Measurements from ENCODE around the gene BIN2. TPM values are rescaled to one million over a fixed set of nuclear protein-coding genes. Genes with fewer than 3 reads are reported as not detected.
A peak's percentile ranks its signal among the peaks of the same experiment; 100 is the strongest.

The BIN2 gene
- total and polyA plus RNA-seq, 9 of the 15 experiments (the other 6 are each of a cell fraction or from before 2014, with no cell fraction given), result 0.04 to 0.39 (median 0.25) TPM; not detected in 1

- WGBS (ENCODE audit: insufficient coverage, low coverage, missing lambda C conversion rate), result 19% methylated on average over 17 of the region's 17 CpGs
- Histone ChIP-seq H3K9me3 (replicated peaks; ENCODE audit: control insufficient read depth, insufficient read depth, low read depth, low read length) (no peaks in the 10 kb centered on the region), H2AFZ (ENCODE audit: low read depth, low read length) (no peak overlapping the region), H4K20me1 (replicated peaks; ENCODE audit: control insufficient read depth, insufficient read depth, low read length) (no peaks in the 10 kb centered on the region; the same call in 1 of the 2 replicates), H3K4me3 (no peak overlapping the region), H3K27me3 (ENCODE audit: control insufficient read depth in 2 of 2, insufficient read depth in 2 of 2, low read length in 2 of 2) (no peaks in the 10 kb centered on the region), H3K4me1 (replicated peaks in 1 of 2; ENCODE audit: control insufficient read depth in 2 of 2, insufficient read depth in 2 of 2, low read length in 2 of 2) (peaks cover 12 to 20% of the 10 kb centered on the region in 2 experiments), H3K4me2 (ENCODE audit: insufficient read depth, low read length) (peak overlapping the region; percentile 23; the same call in 1 of the 2 replicates), H3K79me2 (ENCODE audit: control insufficient read depth, insufficient read depth, low read length) (no peaks in the 10 kb centered on the region), H3K9me1 (ENCODE audit: control insufficient read depth, insufficient read depth, low read length) (no peaks in the 10 kb centered on the region), H3K36me3 (ENCODE audit: control insufficient read depth, insufficient read depth, low read length) (no peaks in the 10 kb centered on the region), H3K9ac (ENCODE audit: insufficient read depth in 1 of 2, low read depth in 2 of 2, low read length in 2 of 2) (peak overlapping the region in 1 of 2 experiments; percentile 84; a peak in 2 of 4 replicates), H3K27ac (ENCODE audit: extremely low read depth, low read depth, low read length) (no peak overlapping the region)
- peak; percentile 90 for ATAC-seq
- intact Hi-C loops (cut with micrococcal nuclease) (no loop called here), in situ Hi-C loops (cut with MboI) (no loop called here)
- peak; percentile 89 for FAIRE-seq
- CTCF ChIA-PET (ENCODE audit: low intra/inter-chr PET ratio), result no interaction called here
- no TSS peak for BruUV-seq (replicated peaks)
- POLR2A ChIA-PET, result interaction anchor here (0.5 to 0.9 kb wide), 3 partner anchors 8 to 90 kb away, joined by 3 read pairs; no protein-coding TSS in a partner anchor
- DNase-seq (ENCODE audit: extremely low read depth in 1 of 4, low spot score in 3 of 4), result peak; percentile 80 to 87 (median 82)
- TF ChIP-seq ESRRB (CRISPR knock-in tag; IDR thresholded peaks at IDR 0.05; ENCODE audit: borderline replicate concordance), result no peak
- peak; percentile 50; the same call in 1 of the 2 replicates for TF ChIP-seq ATF7 (IDR thresholded peaks at IDR 0.05)
- no peak for TF ChIP-seq SRSF7 (optimal IDR thresholded peaks at IDR 0.05; ENCODE audit: low read depth, low read length)
- TF ChIP-seq BRCA1 (IDR thresholded peaks at IDR 0.05), result no peak
- no peak for TF ChIP-seq BRCA1 (CRISPR knock-in tag; IDR thresholded peaks at IDR 0.05)
- TF ChIP-seq SMARCB1 (IDR thresholded peaks at IDR 0.05; ENCODE audit: insufficient read length, low read depth), result no peak
- TF ChIP-seq ETS1 (conservative IDR thresholded peaks at IDR 0.05; ENCODE audit: control insufficient read depth, low read depth, low read length), result peak; percentile 66; the same call in 1 of the 2 replicates
- no peak for TF ChIP-seq SRSF3 (IDR thresholded peaks at IDR 0.05; ENCODE audit: insufficient read depth, low read length)
- no peak for TF ChIP-seq ZNF41 (CRISPR knock-in tag; conservative IDR thresholded peaks at IDR 0.05)
- no peak for TF ChIP-seq DLX4 (CRISPR knock-in tag; IDR thresholded peaks at IDR 0.05)
- no peak for TF ChIP-seq RFX5 (IDR thresholded peaks at IDR 0.05; ENCODE audit: low read depth, low read length)
- no peak for TF ChIP-seq KAT8 (IDR thresholded peaks at IDR 0.05; ENCODE audit: low read depth)
- no peak for TF ChIP-seq SREBF2 (CRISPR knock-in tag; IDR thresholded peaks at IDR 0.05)
- TF ChIP-seq KDM1A (IDR thresholded peaks at IDR 0.05), result peak; percentile 87 to 90
- no peak for TF ChIP-seq PTTG1 (tag; IDR thresholded peaks at IDR 0.05; ENCODE audit: low read depth)
- TF ChIP-seq POLR3G (IDR thresholded peaks at IDR 0.05; ENCODE audit: extremely low read depth, insufficient read length, insufficient replicate concordance), result no peak
- TF ChIP-seq HEY1 (CRISPR knock-in tag; IDR thresholded peaks at IDR 0.05; ENCODE audit: borderline replicate concordance), result no peak
- no peak for TF ChIP-seq ZNF445 (CRISPR knock-in tag; IDR thresholded peaks at IDR 0.05; ENCODE audit: low read depth)
- no peak for TF ChIP-seq ZNF232 (CRISPR knock-in tag; IDR thresholded peaks at IDR 0.05)
- TF ChIP-seq ZKSCAN3 (CRISPR knock-in tag; IDR thresholded peaks at IDR 0.05), result no peak
- no peak for TF ChIP-seq MCM3 (IDR thresholded peaks at IDR 0.05)
Observed at GRCh38 chr12:51368640-51369517, 44.9 kb upstream of the BIN2 start.

Data from K562 (cell line).